Mesothelial cell of epicardium (in vitro differentiated cells): ENCODE data around the gene RFWD3. TPM values are rescaled to one million over a fixed set of nuclear protein-coding genes. Genes with fewer than 3 reads are reported as not detected.

Source experiments
- DNase-seq, 2 experiments: peaks; one replicate each; pipeline ENCODE4 v3.0.0; 2021; ENCODE audit warnings: low spot score in 2 of 2; ENCODE audit not compliant: unreplicated experiment in 2 of 2
- H3K27ac Mint-ChIP-seq: 2 replicates; pipeline ENCODE4 v1.8.0; 2021; ENCODE audit warnings: mixed read lengths
- H3K27me3 Mint-ChIP-seq: 2 replicates; pipeline ENCODE4 v1.8.0; 2021; ENCODE audit warnings: low read depth, mixed read lengths
- H3K36me3 Mint-ChIP-seq: 2 replicates; pipeline ENCODE4 v1.8.0; 2021; ENCODE audit warnings: mixed read lengths
- H3K4me1 Mint-ChIP-seq: 2 replicates; pipeline ENCODE4 v1.8.0; 2021; ENCODE audit warnings: mixed read lengths
- H3K4me3 Mint-ChIP-seq: 2 replicates; pipeline ENCODE4 v1.8.0; 2021; ENCODE audit warnings: mild to moderate bottlenecking, moderate library complexity, mixed read lengths
- H3K9me3 Mint-ChIP-seq: 2 replicates; pipeline ENCODE4 v1.8.0; 2021; ENCODE audit warnings: mixed read lengths
- CTCF ChIP-seq: fragments of 200-600 bp; sonication (generic); IDR thresholded peaks from one replicate; pipeline ENCODE4 v1.5.0; 2021; ENCODE audit warnings: antibody characterized with exemption; ENCODE audit not compliant: unreplicated experiment
- total RNA-seq: library from RNA; stranded (reverse); gene quantifications from 3 replicates; pipeline ENCODE4 v1.2.1, GENCODE V29; 2021

Gene RFWD3
- total RNA-seq, 1 donor from 2014 or later: 36.8 TPM

GRCh38 chr16:74611721-74612120 lies 55.0 kb downstream of the RFWD3 start:
- Mint-ChIP-seq H3K36me3 (peaks cover 3% of the 10 kb centered on the region), H3K4me3 (no peak overlapping the region), H3K27me3 (no peaks in the 10 kb centered on the region), H3K27ac (no peak overlapping the region), H3K9me3 (no peaks in the 10 kb centered on the region), H3K4me1 (peaks cover 8% of the 10 kb centered on the region)
- no peak for TF ChIP-seq CTCF
- DNase-seq: no peak

- H3K27me3 Mint-ChIP-seq: no peaks in the 10 kb centered on the region
- peaks cover 30% of the 10 kb centered on the region for H3K4me1 Mint-ChIP-seq
- no peak overlapping the region for H3K27ac Mint-ChIP-seq
- no peak for DNase-seq
- no peak for TF ChIP-seq CTCF
- no peak overlapping the region for H3K4me3 Mint-ChIP-seq
- no peaks in the 10 kb centered on the region for H3K9me3 Mint-ChIP-seq
- H3K36me3 Mint-ChIP-seq: no peaks in the 10 kb centered on the region
Measured at GRCh38 chr16:74608944-74609343, 57.7 kb downstream of the RFWD3 start.

- no peaks in the 10 kb centered on the region for H3K9me3 Mint-ChIP-seq
- DNase-seq: no peak
- no peak overlapping the region for H3K27ac Mint-ChIP-seq
- TF ChIP-seq CTCF: no peak
- no peaks in the 10 kb centered on the region for H3K36me3 Mint-ChIP-seq
- peaks cover 36% of the 10 kb centered on the region for H3K4me1 Mint-ChIP-seq
- H3K4me3 Mint-ChIP-seq: no peak overlapping the region
- no peaks in the 10 kb centered on the region for H3K27me3 Mint-ChIP-seq
Measured at GRCh38 chr16:74608381-74608780, 58.3 kb downstream of the RFWD3 start.

- Mint-ChIP-seq H3K27ac (peak overlapping the region; percentile 47), H3K4me1 (peaks cover 37% of the 10 kb centered on the region), H3K4me3 (peak overlapping the region; percentile 87), H3K9me3 (no peaks in the 10 kb centered on the region), H3K36me3 (no peaks in the 10 kb centered on the region), H3K27me3 (no peaks in the 10 kb centered on the region)
- TF ChIP-seq CTCF: no peak
- no peak for DNase-seq
Measured at GRCh38 chr16:74607962-74608356, 58.7 kb downstream of the RFWD3 start.

- Mint-ChIP-seq H3K4me3 (peak overlapping the region; percentile 87), H3K4me1 (peaks cover 37% of the 10 kb centered on the region), H3K9me3 (no peaks in the 10 kb centered on the region), H3K36me3 (no peaks in the 10 kb centered on the region), H3K27me3 (no peaks in the 10 kb centered on the region), H3K27ac (peak overlapping the region; percentile 98)
- TF ChIP-seq CTCF: no peak
- no peak for DNase-seq
Measured at GRCh38 chr16:74607310-74607961, 59.2 kb downstream of the RFWD3 start.
